Putamen (tissue), 1 donor: Measurements from ENCODE around the gene ADORA2B.
"Not testable (repeated sequence)": the region's sequence is repeated elsewhere in the genome, so short reads cannot be mapped to it uniquely, and the experiment has no call there.

Source experiments
- DNase-seq: peaks from one replicate; pipeline ENCODE4 v3.0.0-alpha.2; 2016; ENCODE audit warnings: low spot score

ADORA2B gene

GRCh38 chr17:15922586-15922985 lies 22.3 kb upstream of the ADORA2B start:
- no peak for DNase-seq

GRCh38 chr17:15926039-15926740 lies 18.7 kb upstream of the ADORA2B start:
- no peak for DNase-seq

- DNase-seq, result no peak
Measured at GRCh38 chr17:15928286-15928785, 16.6 kb upstream of the ADORA2B start.

- no peak for DNase-seq
Measured at GRCh38 chr17:15929941-15930340, 15.0 kb upstream of the ADORA2B start.

GRCh38 chr17:15930426-15930825 lies 14.5 kb upstream of the ADORA2B start:
- no peak for DNase-seq

GRCh38 chr17:15931394-15931793 lies 13.5 kb upstream of the ADORA2B start:
- DNase-seq, result no peak

- no peak for DNase-seq
Measured at GRCh38 chr17:15934866-15935265, 10.1 kb upstream of the ADORA2B start.

GRCh38 chr17:15935891-15936290 lies 9.0 kb upstream of the ADORA2B start:
- DNase-seq, result no peak

- DNase-seq, result not testable (repeated sequence)
Measured at GRCh38 chr17:15936481-15936880, 8.4 kb upstream of the ADORA2B start.

- DNase-seq, result no peak
Measured at GRCh38 chr17:15941781-15942180, 3.1 kb upstream of the ADORA2B start.

GRCh38 chr17:15942207-15942833 lies 2.6 kb upstream of the ADORA2B start:
- DNase-seq, result no peak

- no peak for DNase-seq
Measured at GRCh38 chr17:15943971-15944758, 765 bp upstream of the ADORA2B start.

GRCh38 chr17:15945527-15946191 lies 729 bp downstream of the ADORA2B start:
- DNase-seq, result no peak

- DNase-seq, result no peak
Measured at GRCh38 chr17:15946611-15947120, 1.7 kb downstream of the ADORA2B start.

- DNase-seq, result no peak
Measured at GRCh38 chr17:15947271-15947670, 2.3 kb downstream of the ADORA2B start.

GRCh38 chr17:15947976-15948752 lies 3.2 kb downstream of the ADORA2B start:
- no peak for DNase-seq

- DNase-seq, result no peak
Measured at GRCh38 chr17:15951368-15952047, 6.6 kb downstream of the ADORA2B start.

- DNase-seq, result no peak
Measured at GRCh38 chr17:15952048-15952532, 7.2 kb downstream of the ADORA2B start.

- DNase-seq, result no peak
Measured at GRCh38 chr17:15952916-15953790, 8.2 kb downstream of the ADORA2B start.
